CD4-positive, alpha-beta T cell treated with Interleukin-2 at 100 ng/mL for 4 hours (primary cell): ENCODE data around the gene TMEM185B.
A peak's percentile ranks its signal among the peaks of the same experiment; 100 is the strongest.
"Not testable (repeated sequence)": the region's sequence is repeated elsewhere in the genome, so short reads cannot be mapped to it uniquely, and the experiment has no call there.

Source experiments
- DNase-seq: peaks from one replicate; pipeline ENCODE4 v3.0.0-alpha.2; 2020; ENCODE audit warnings: low spot score

The TMEM185B gene

DNA sequence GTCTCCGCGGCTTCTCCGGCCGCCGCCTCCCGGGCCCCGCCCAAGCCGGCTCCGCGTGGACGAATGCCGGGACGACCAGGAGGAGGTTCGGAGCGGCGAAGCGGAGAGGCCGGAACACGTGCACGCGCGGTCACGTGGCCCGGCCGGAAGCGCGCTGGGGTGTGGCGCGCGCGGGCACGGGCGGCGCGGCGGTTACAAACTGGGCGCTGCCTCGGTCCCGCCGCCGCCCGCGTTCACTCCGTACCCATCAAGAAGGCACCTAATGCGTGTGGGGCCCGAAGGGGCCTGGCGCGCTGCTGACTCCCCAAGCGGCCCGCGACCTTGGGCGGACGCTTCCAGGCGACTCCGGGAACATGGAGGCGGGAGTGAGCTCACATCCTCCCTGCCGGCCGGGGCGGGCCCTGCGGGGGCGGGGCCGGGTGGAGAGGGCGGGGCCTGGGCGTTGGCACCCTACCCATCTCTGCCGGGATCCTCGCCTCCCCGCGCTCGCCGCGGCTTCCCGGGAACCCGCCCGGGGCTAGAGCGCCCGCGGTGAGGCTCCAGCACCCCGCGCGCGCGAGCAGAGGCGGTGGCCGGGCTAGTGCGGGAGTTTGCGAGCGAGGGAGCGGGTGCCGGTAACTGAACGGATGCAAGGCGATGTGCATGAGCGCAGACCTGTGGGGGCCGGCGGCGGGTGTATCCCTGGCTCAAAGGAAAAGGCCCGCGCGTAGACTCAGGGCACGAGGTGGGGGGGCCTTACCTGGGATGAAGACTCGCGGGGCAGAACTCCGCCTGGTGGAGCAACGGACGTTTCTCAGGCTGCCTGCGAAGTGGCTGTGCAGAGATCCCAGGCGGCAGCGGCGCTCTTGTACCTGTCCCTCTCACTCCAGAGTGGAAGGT lies at the start of gene TMEM185B:
TSS of gene TMEM185B (minus strand) at position 367 of the 879 bp plus-strand sequence. CDS start 424 bp downstream, outside the sequence.
- peak; percentile 91 for DNase-seq

DNA sequence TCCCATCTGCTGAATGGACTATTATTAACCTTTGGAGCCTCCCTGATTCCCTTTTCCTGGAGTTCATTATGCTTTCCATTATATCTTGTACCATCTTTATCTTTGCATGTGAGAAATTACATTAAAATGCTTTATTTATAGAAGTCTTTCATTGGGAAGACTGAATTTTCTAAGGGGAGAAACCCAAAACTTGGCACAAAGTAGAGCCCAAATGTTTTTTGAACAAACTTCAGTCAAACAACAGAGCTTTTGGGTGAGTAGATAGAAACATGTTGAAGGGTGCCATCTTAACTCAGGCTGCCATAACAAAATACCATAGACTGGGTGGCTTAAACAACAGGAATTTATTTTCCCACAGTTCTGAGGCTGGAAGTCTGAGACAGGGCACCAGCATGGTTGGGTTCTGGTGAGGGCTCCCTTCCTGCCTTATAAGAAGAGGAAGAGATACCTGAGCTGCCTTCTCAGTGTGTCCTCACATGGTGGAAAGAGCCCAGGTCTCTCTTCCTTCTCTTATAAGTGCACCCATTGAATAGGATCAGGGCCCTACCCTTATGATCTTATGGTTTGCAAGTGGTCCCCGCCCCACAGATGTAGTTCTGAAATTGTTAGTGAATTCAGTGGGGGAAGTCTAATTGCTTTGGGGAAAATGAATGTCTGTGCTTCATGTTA lies 48.6 kb upstream of the TMEM185B start:
- DNase-seq: no peak

DNA sequence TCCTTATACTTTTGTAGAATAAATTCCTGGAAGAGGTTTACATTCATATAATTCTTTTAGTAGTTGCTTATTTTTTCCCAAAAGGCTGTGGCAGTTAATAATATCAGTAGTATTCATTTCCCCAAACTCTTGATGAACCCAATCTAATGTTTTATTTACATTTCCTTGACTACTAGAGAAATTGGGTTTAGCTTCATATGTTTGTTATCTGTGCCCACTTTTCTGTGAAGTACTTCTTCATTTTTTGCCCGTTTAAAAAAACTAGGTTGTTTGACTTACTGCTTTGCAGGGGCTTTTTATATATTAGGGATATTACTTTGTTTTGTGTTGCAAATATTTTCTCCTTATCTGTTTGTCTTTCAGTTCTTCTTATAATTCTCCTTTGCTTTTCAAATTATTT lies 46.6 kb upstream of the TMEM185B start:
- no peak for DNase-seq

DNA sequence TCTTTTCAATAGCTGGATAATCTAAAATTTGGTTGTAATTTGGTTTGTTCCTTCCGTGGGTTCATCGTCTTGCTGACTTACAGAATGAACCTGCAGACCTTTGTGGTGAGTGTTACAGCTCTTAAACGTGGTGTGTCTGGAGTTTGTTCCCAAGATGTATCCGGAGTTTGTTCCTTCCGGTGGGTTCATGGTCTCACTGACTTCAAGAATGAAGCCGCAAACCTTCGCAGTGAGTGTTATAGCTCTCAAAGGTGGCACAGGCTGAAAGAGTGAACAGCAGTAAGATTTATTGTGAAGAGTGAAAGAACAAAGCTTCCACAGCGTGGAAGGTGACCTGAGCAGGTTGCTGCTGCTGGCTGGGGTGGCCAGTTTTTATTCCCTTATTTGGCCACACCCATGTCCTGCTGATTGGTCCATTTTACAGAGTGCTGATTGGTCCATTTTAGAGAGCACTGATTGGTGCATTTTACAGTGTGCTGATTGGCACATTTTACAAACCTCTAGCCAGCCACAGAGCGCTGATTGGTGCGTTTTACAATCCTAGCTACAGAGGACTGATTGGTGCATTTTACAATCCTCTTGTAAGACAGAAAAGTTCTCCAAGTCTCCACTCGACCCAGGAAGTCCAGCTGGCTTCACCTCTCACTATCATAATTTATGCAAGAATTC lies 46.0 kb upstream of the TMEM185B start:
- no peak for DNase-seq

DNA sequence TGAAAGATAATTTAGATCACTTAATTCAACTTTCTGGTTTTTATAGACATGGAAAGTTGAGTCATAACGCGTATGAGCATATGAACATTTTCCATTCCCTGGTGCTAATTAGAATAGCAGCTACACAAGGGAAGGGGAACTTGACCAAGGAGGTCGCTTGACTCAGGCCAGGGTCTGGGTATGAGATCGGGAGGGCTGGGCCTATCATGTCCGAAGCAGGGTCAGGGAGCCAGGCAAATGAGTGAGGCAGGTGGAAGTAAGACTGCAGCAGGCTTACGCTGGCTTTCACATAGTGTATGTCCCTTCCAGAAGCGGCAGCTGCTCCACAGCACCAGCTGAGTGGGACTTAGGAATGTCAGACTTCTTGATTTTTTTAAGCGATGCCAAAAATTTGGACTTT lies 44.1 kb upstream of the TMEM185B start:
- no peak for DNase-seq

DNA sequence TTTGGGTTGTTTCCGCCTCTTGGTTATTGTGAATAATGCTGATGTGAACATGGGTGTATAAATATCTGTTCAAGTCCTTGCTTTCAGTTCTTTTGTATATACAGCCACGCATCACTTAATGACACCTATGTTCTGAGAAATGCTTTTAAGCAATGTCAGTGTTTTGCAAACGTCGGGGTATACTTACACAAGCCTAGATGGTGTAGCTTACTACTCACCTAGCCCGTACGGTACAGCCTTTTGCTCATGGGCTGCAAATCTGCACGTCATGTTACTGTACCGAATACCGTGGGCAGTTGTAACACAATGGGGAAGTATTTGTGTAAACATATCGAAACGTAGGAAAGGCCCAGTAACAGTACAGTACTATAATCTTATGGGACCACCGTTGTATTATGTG lies 41.8 kb upstream of the TMEM185B start:
- no peak for DNase-seq

DNA sequence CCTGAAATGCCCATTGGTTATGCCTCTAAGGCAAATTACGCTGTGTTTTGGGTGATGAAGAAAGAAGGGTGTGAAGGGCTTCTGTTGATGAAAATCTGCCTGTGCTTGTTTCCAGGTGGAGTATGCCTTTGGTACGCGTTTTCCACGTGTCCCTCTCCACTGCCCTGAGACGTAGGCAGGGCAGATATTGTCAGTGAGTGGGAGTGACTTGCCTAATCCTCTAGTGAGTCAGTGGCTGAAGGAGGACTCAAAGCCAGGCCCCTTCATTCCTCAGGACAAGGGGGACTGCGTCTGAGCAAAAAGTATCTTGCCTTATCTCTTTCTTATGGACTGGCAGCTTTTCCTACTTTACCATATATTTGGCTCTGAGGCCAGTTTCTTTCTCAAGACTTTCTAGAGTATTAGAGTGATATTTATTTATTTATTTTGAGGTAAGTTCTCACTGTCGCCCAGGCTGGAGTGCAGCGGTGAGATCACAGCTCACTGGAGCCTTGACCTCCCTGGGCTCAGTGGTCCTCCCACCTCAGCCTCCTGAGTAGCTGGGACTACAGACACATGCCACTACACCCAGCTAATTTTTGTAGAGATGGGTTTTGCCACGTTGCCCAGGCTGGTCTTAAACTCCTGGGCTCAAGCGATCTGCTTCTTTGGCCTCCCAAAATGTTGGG lies 39.7 kb upstream of the TMEM185B start:
- DNase-seq: no peak

DNA sequence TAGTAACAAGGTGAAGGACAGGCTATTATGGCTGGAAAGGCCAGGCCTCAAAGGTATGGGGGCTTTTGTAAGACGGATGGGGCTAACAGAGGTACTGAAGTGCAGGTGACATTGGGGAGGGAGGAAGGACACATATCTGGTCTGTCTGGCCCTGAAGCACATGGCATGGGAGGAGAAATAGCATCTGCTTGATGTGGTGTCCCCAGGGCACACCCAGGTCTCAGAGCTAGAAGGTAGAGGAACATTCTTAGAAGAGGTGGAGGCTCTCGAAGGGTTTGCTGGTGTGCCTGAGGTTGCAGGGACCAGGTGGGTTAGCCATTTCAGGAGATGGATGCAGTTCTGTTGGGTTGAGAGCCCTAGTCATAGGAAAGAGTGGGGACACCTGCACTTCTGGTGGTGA lies 39.0 kb upstream of the TMEM185B start:
- no peak for DNase-seq

DNA sequence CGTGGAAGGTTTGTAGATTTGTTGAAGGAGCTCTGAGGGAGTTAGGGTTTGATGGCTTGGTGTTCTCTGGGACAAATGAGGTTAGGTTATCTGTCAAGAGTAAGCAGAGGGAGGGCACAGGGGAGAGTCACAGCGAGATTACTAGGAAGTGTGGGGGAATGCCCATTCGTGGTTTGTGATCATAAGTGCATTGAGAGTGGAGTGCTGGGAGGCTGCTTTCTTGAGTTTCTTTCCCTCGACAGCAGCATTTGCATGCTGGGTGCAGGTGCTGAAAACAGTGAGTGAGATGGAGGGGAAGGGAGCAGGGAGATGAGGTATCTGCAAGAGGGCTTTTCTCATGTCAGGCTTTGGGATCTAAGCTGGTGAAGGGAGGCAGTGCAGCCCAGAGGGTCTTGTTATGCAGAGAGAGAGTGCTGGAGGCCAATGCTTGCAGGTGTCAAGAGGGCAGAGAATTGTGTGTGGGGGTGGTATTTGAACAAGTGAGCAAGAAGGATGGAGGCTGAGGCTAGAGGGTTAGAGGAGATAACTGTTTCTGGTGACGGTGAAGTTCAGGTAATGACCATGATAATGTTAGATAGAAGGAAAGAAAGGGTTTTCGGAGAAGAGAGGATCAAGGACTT lies 38.3 kb upstream of the TMEM185B start:
- DNase-seq: peak; percentile 23

DNA sequence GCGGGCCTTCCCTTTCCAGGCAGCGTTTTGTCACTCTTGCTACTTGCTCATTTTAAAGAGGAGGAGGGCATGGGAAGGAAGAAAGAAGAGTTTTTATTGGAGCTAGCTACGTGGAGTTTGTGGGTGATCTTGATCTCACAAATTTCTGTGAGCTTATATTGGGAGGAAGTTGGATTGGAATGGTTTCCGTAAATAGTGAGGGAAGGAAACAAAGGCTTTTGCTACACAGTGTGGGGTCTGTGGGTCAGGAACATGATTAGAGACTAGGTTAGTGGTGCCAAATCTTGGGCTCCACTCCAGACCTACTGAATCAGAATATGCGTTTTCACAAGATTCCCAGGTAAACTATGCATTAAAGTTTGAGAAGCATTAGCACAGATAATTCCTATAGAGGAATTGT lies 37.5 kb upstream of the TMEM185B start:
- DNase-seq: no peak

DNA sequence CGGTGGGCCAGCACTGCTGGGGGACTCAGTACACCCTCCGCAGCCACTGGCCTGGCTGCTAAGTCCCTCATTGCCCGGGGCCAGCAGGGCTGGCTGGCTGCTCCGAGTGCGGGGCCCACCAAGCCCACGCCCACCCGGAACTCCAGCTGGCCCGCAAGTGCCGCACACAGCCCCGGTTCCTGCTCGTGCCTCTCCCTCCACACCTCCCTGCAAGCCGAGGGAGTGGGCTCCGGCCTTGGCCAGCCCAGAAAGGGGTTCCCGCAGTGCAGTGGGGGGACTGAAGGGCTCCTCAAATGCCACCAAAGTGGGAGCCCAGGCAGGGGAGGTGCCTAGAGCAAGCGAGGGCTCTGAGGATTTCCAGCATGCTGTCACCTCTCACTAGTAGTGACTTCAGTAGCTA lies 36.7 kb upstream of the TMEM185B start:
- DNase-seq: not testable (repeated sequence)

DNA sequence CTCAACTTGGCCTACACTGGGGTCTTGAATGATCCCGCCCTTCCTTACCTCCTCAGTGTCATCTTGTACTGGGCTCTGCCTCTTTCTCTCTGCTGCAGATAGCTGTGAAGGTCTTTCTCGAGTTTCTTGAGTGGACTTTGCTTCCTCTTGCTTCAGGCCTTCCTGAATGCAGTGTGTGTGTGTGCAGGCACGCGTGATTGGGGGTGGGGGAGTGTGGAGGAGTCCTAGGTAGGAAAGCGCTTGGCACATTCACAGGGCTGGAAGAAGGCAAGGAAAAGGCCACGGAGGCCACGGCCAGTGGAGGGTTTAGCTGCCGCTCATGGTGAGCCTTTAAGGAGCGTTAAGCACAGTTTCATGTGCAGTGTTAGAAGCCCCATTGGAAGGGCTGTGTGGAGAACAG lies 35.0 kb upstream of the TMEM185B start:
- no peak for DNase-seq

DNA sequence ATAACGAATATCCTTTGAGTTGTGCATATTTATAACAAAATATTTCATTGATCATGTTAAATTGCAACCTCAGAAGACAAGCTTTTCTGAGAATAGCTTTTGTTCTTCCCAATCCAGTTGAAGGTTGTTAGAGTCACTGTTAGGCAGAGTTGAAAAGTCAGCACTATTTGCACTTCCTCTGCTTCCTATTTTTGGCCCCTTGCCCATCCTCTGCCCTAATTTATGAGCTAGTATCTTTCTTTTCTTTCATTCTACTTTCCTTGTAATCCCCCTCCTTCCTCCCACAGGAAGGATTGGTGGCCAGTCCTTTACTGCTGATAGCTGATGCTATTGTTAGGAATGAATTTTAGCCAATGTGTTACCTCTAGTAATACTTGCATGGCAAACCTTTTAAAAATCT lies 34.3 kb upstream of the TMEM185B start:
- DNase-seq: no peak

DNA sequence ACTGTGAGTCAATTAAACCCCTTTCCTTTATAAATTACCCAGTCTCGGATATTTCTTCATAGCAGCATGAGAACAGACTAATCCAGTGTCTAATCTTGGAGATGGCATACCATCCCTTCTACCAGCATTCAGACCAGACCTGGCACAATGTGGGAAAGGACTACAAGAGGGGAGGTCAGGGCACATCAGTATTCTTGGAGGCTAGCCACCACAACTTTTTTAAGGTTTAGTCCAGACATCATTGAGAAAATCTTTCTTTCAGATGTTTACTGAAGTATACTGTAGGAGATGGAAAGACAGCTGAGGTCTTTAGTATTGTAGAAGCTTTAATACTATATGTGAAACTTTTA lies 33.4 kb upstream of the TMEM185B start:
- DNase-seq: no peak

DNA sequence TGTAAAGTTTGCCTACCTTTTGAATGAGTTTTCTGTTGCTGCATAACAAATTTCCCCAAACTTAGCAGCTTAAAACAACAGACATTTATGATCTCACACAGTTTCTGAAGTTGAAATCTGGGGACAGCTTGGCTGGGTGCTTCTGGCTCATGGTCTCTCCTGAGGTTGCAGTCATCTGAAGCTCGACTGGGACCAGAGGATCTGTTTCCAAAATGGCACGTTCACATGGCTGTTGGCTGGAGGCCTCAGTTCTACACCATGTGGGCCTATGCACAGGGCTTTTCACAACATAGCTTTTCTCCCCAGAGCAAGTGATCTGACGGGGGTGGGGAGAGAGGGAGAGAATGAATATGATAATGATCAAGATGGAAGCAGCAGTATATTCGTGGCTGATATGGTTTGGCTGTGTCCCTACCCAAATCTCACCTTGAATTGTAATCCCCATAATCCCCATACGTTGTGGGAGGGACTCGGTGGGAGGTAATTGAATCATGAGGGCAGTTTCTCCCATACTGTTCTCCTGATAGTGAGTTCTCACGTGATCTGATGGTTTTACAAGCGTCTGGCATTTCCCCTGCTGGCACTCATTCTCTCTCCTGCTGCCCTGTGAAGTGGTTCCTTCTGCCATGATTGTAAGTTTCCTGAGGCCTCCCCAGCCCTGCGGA lies 32.9 kb upstream of the TMEM185B start:
- no peak for DNase-seq

DNA sequence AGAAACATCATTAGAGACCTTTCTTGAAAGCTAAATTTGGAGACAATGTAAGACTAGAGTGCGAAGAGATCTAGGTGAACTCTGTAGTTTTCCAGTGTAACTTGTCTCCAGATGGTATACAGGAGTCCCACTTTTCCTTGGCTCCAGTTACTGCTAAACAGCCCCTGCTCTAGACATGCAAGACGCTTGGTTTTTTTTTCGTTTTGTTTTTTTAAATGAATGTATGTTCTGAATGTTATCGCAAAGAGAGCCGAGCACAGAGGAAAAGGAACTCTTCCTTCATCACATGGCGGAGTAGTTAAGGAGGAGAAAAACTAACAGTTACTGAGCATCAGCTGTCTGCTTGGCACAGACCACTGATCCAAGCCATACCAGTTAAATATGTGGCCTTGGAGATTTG lies 31.9 kb upstream of the TMEM185B start:
- DNase-seq: no peak

DNA sequence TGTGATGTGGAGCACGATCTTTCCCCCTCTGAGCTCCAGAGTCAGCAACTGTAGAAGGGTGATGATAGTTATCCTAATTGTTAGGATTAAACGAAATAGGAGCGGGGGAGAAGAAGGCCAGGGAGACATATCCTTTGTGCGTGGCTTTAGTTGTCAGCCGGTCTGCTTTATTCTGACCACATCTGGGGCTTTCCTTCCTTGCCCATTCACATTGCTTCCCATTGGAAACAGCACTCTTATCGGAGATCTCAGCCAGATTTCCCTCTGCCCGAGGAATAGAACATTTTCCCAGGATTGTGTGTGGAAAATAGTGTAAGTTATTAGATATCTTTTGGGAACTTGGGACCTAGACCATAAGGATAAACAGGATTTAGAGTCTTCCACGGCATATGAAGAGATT lies 31.0 kb upstream of the TMEM185B start:
- no peak for DNase-seq

DNA sequence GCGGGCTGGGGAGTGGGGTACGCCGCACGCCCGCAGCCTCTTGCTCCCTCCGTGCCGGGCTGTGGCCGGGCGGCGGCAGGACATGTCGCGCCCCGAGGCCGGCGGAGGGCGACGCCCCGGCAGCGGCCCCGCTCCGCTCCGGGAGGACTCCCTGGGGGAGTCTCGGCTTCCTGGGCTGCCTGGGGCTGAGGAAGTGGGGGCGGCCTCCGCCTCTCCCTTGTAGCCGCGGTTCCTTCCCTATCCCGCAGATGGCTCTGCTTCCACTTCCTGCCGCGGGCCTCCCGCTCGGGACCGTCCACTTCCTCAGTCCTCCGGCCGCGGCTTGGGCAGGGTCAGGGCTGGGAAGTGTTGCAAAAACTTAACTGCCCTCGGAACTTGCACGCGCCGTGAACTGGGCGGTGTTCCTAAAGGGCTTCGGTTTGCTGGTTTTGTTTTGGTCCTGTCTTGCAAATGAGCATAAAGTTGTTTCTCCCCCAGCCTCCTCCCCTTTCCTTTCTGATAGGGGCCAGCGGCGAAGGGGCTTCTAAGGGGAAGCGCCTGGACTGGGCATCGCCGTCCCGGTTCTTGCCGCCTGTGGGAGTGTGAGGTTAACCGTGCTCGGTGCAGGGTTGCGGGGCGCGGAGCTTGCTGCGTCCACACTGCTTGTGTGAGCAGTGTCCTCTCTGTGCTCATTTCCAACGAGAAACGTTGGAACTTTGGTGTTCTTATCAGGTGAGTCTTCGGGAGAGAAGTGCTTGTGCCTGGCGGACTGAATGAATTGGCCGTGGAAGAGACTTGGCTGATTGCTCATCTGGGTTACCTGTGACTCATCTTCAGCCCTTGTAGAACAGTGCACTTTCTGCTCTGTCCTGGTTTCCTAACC lies 30.1 kb upstream of the TMEM185B start:
- peak; percentile 47 for DNase-seq

DNA sequence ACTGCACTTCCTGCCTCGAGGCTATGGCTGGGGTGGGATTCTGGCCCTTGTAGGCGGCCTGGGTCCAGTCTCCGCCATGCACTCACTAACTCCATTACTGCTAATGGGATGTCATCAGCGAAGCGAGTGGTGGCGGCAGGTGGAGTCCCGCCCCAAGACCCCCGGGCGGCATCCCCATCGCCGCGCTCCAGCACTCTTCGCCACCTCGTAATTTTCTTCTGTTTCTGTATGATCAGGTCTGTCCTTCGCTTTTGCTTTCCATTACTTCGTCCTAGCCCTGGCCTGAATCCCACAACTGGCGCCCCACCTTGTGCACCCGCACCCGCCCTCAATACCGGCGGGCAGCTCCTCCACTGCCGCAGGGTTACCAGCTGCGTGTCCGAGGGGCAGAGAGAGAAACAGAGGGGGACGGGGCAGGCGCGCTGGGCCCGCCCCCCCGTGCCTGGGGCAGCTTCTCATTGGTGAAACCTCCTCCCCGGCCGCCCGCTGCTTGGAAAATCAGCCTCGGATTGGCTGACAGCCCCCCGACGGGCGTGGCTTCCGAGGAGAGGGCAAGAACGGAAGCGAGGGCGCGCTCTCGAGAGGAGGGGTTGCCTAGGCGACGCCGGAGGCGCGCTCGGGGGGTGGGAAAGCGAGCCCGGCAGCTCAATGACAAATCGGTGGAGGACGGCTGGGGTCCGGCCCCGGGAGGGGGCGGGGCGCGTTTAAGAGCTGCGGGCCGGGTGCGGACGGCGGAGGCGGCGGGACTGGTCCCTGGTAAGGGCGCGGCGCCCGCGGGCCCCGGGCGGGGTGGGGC lies 29.2 kb upstream of the TMEM185B start, which contains the start of gene RALB:
TSS of gene RALB (plus strand) at position 628 of the 796 bp plus-strand sequence. CDS start 25,813 bp downstream, outside the sequence.
- DNase-seq: peak; percentile 99

DNA sequence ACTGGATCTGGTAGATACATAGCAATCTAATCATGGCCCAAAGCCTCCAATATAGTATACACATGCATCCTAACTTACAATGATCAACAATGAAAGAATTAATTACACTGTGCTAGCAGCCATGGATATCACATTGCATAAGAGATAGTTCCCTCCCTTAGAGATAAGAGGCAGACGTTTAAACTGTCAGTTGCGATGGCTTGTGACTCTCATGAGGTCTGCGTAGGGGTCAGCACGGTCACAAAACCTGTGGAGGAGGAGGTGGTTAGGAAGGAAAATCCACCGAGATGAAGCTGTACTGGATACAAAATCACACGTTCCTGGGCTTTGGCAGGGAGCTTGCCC lies 28.7 kb upstream of the TMEM185B start:
- DNase-seq: no peak
